ENCODE measurements around the gene ZNF879. TPM values are rescaled to one million over a fixed set of nuclear protein-coding genes. Genes with fewer than 3 reads are reported as not detected.

Gene ZNF879
- total RNA-seq, 2 donors from 2014 or later, result 2.7 to 4.3 TPM

Other genes with a start within 250 kb of the ZNF879 start
- 10 to 100 TPM in 1 of 2 donors, 1 to 10 TPM in 1; 9.8 to 10.4 TPM for gene ZNF354B, start 163.9 kb upstream of the ZNF879 start, total RNA-seq
- gene ZFP2, start 127.9 kb upstream of the ZNF879 start, total RNA-seq, result 1 to 10 TPM in 1 of 2 donors, under 1 TPM in 1; 0.95 to 1.1 TPM
- 1 to 10 TPM in 1 of 2 donors, under 1 TPM in 1; 0.70 to 1.3 TPM for gene ZNF454, start 82.6 kb upstream of the ZNF879 start, total RNA-seq
- not detected for gene GRM6, start 28.5 kb upstream of the ZNF879 start, total RNA-seq
- 1 to 10 TPM; 1.1 to 1.7 TPM for gene ZNF354C, start 36.6 kb downstream of the ZNF879 start, total RNA-seq